Measurements from ENCODE around the gene CDH2.

The CDH2 gene

DNA sequence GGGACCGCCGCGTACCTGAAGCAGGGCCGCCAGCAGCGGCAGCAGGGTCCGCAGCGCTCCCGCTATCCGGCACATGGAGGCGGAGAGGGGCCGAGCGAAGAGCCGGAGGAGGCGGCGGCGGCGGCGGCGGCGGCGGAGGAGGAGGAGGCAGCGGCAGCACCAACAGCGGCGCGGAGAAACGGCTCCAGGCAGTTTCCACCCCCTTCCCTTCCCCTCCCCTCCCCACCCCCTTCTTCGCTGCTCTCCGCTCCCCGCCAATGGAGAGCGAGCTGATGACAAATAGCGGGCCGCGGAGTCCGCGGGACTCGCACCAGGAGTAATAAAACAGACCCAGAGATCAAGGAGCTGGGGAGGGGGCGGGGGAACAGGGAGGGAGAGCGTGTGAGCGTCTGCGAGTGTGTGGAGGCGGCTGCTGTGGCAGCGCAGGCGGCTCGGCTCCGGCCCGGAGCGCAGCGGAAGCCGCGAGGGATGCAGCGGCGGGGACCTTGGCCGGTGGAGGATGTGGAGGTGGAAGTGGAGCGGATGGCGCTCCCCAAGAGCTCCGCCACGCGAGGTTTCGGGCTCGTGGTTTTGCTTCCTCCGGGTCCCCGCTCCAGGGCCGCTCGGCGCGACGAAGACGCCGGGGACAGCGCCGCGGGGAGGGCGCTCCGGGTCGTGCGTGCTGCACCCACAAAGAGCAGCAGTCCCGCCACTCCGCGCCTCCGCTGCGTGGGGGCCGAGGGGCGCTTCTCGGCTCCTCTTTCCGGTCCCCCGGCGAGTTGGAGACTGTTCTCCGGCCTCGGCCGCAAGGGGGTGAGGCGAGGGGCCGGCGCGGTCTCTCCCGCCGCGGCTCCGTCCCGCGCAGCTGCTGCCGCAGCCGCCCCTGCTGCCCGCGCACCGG, at the start of gene CDH2:
Gene CDH2 (minus strand): TSS at position 183 of the 880 bp plus-strand sequence. CDS start 108 bp downstream, at position 75.
- DNase-seq, result no peak

DNA sequence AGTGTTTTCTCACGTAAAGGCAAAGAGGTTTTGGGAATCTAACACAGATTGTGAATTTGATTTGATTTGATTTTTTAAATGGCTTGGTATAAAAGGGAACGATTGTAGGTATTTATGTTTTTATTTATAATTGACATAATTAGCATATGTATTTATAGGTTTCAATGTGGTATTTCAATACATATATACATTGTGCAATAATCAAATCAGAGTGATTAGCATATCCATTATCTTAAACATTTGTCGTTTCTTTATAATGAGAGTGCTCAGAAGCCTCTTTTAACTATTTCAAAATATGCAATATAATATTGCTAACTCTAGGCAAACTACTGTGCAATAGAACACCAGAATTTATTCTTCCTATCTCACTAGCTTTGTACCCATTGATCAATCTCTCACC, 35.1 kb upstream of the CDH2 start:
- no peak for DNase-seq

DNA sequence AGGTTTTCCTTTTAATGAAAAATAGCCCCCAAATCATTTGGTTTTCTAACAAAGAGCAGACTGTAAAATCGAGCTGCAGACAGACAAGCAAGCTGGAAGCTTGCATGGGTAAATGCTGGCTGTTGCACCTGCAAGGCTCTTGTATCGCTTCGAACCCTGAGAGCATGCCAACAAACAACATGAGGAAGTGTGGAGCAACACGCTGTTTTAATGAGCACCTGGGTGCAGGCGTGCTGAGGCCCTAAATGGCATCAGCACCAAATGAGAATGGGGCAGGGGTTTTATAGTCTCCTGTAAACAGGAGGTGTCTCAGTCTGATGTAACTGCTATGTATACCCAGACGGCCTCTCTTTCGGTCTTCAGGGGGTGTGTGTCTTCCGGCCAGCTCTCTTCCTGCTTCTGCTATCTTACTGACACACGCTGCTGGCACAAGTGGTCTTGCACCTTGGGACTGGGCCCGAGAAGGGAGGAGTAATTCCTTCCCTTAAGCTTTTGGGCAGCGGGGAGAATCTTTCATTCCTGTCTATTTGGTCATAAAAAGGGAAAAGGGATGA, 31.9 kb upstream of the CDH2 start:
- DNase-seq, result no peak

DNA sequence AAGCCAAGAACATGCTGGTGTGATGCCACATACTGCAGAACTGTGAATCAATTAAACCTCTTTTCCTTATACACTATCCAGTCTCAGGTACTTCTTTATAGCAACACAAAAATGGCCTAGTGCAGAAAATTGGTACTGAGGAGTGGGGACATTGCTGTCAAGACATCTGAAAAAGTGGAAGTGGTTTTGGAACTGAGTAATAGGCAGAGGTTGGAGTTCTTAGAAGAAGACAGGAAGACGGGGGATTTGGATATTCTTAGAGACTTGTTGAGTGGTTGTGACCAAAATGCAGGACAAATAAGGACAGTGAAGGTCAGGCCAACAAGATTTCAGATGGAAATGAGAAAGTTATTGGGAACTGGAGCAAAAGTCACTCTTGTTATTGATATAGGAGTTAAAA, 31.3 kb upstream of the CDH2 start:
- no peak for DNase-seq

DNA sequence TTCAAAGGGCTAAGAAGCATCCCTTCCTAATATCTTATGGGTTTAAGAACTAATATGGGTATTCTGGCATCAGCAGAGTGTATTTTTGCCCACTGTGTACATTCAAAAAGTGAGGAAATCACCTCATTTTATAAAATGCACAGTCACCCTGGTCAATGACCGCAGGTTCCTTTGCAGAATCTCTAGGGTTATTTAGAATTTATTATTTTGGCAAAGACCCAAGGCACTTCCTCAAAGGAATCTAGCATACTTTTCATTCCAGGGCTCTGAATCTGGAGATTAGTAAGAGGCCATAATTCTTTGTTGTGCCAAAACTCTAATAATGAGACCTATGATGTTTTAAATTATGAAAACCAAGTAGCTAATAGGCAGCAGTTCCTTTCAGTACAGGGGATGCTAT, 27.2 kb upstream of the CDH2 start:
- DNase-seq, result no peak

DNA sequence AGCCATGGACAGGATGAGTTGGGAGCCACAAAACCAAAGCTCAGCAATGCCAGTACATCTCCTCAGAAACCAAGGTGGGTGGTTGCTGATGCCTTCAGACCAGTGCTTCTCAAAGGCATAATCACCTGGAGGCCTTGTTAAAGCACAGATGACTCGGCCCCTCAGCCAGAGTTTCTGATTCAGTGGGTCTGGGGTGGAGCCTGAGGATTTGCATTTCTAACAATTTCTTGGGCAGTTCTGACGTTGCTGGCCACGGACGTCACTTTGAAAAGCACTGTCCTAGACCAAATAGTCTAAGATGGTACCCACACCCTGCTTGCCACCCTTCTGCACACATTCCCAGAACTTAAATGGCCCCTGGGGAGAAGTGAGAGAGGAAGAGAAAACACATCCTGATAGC, 24.1 kb upstream of the CDH2 start:
- no peak for DNase-seq

DNA sequence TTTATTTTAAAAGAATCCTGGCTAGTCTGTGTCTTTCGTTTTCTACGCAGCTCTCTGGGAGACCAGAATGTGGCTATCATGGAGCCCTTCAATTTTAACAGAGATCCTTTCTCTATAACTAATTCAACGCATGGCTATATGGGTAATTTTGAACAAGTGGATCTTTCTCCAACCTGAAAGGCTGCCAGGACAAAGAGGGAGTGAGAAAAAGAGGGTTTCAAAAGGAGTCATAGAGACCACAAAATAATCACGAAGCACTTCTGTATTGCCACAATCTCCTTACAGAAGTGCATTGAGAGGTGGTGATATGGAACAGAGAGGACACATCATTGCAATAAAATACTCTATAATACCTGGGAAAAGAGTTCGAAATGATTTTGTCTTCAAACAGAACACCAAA, 21.7 kb upstream of the CDH2 start:
- DNase-seq, result no peak

DNA sequence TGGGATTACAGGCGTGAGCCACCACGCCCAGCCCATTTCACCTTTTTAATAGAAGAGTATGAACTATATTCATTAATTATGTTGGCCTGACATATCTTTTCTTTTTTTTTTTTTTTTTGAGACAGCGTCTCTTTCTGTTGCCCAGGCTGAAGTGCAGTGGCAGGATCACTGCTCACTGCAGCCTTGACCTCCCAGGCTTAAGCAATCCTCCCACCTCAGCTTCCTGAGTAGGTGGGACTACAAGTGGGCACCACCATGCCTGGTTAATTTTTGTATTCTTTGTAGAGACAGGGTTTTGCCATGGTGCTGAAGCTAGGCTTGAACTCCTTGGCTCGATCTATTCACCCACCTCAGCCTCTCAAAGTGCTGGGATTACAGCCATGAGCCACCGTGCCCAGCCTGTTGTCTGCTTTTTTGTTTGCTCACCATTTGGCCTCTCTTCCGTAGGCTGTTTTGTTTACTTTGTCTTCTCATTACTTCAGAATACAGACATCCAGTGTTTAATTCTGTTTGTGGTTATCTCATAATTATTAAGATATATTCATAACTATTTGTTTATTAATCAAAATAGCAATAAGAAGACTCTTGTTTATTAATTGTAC, 16.3 kb upstream of the CDH2 start:
- no peak for DNase-seq

DNA sequence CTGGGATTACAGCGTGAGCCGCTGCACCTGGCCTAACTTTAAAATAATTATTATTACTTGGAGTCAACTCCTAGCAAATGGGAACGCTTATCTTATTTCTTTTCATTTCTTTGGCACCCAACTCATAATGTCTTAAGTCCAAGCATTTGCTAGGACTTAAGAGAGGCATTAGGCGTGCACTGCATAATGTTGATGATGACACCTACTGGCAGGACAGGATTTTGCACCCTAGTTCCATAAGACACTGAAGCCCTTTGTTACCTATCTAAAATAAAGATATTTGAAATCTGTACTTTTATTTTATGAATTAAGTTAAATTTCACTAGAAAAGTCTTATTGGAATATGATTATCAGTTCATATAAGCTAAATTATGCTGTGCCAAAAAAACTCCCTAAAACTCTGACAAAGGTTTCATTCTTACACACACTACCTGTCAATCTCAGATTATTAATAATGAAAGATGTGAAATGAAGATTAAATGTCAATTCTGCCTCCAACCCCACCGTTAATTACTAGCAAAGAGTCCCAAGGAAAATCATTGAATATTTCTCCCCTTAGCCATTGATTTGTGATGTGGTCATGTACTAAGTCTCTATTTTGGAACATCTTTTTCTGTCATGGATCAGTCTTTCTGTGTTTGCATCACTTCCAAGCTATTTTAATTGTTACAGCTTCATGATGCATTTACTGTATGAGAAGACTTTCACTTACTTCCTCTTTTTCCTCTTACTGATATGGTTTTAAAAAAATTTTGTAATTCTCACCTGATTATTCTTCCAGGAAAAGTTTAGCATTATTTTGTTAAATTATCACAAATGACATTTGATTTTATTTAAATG, 12.7 kb upstream of the CDH2 start:
- peak; percentile 58 for DNase-seq

DNA sequence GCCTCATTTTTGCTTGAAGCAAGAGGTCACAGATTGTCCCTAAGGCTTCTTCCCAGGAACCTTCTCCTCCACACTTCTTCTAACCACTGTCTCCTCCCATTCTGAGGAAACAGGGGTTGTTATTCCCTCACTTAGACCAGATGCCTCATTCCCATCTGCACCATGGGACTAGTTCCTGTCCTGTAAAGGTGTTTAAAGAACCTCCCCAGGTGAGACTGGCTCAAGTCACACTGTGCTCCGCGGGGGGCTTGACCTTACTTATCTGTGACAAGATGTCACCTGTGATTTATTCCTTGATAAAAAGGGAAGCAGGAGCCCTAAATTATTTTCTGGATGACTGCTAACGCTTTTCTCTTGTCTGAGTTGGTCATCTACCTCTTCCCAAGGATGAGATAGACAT, 8.2 kb upstream of the CDH2 start:
- DNase-seq, result no peak

DNA sequence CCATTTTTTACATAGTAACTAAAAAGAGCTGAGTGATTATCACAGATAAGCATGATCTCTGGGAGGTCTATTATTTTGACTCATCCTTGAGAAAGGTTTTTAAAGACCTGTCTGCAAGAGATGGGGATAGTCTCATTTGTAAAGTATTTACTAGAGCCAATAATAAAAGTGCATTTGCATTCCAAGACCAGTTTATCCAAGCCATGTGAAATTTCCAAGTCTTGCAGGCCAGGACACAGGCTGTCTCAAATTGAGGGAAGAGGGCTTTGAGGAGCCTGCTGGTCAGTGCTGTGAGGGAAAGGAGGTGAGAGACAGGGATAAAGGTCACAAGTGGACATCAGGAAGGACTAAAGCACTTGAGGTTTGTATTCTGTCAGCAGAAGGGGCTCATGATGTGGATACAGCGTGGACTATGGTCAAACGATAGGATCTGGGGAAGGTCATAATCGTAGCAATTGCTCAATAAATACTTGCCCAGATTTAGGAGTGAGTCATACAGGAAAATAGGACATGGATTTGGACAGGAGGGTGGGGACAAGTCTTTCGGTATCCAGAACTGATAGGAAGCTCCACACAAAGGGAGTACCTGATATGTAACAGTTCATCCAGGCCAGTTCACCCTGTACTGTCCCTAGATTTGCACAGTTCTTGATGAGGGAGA, 6.6 kb upstream of the CDH2 start:
- DNase-seq, result no peak

DNA sequence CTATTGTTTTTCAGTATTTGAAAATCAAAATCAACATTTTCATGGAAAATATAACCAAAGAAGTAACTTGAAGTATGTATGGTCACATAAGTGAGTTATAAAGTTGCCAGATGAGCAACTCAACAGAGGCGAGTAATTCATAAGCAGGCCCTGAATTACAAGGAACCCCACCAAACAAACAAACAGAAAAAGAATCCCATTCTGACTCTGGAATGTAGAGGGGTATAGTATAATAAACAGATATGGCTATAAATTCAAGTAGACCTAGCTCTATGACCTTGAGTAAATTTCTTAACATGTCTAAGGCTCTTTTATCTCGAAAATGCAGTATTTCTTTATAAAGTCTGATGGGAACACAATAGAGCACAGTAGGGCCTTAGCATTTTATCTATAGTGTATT, 4.7 kb upstream of the CDH2 start:
- no peak for DNase-seq

DNA sequence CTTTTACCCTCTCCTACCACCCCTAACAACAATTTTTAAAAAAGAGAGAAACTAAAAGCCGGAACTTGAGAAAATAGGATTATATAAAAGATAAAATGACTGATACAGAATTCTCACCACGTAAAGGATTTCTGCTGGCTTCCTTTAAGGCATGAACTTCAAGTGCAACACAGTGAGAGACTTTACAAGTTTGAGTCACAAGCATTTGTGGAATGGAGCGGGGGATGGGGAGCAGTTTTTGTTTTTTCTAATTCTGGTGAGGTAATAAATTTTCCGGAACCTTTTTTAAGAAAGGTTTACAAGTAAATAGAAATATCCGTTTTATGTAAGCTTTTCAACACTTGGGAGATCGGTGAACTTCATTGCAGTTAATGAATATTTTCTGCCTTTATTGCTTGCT, 1.8 kb upstream of the CDH2 start:
- DNase-seq, result no peak

DNA sequence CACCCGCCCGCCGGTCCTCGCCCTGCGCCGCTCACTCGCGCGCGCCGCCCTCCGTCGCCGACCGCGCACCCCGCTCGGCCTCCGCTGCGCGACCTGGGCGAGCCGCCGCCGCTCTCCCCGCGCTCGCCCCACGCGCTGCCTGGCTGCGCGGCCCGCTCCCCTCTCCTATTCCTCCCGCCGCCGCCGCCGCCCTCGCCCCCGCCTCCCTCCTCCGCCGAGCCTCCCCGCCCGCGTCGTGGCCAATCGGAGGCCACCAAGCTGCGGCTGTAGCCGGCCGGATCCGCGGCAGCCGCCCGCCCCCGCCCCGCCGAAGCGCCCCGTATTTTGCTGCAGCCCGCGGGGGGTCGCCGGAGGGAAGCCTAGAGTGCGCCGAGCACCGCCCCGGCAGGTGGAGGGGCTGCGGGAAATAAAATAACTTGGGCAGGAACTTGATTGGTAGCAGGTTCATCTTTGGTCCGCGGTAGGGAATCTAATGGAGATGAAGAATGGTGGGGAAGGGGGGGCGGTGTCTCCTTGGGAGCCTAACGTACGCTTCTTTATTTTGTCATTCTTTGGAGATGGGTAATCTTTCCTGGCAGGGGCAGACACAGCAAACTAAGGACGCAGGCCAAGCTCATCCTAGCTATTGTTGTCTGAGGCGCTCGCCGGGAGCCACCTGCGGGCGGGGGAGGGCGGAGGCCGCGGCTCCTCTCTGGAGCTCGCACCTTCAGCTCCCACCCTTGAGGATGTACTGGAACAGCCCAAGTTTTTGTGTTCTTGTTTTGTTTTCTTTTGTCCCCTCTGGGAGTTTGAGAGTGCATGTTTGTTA, 1.1 kb upstream of the CDH2 start:
- no peak for DNase-seq

DNA sequence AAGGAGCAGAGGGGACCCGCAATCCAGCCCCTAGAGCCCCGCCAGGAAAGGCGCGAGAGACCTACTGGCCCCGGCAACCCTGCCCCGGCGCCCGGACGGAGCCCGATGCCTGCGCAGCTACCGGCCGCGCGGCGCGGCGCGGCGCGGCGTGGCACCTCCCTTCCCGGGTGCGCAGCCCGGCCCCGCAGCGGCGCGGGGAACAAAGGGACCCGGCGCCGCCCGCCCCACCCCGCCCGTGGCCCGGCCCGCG, 307 bp downstream of the CDH2 start:
- DNase-seq, result no peak

DNA sequence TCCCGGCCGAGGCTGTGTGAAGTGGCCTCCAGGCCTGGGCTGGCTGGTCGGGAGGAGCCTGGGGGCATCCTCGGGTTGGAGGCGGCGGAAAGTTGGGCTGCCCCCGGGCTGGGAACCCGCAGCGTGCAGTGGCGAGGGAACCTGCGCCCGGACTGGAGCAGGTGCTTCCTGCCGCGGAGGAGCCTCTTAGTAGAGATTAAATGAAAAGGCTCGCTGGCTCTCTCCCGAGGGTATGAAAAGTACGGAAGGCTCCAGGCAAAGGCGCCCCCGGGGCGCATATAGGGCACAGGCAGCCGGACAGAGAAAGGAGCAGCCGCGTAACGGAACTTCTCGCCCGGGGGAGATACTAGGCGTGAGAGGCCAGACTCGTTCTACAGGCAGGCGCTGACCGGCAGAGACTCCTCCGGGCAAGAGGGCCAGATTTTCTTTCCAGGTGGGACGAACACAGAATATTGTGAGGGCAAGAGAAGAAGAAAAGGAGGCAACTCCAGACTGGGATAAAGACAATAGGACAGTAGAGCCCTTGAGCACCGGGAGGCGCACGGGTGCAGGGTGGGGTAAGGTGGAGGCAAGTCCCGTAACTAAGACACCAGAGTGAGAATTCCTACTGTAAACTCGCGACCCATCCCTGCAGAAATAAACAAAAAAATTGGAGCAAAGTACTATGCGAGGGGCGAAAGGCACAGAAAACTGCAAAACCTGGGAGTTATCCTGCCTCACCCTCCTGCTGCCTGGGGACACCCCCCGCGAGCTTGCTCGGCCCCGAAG, 816 bp downstream of the CDH2 start:
- DNase-seq, result no peak

DNA sequence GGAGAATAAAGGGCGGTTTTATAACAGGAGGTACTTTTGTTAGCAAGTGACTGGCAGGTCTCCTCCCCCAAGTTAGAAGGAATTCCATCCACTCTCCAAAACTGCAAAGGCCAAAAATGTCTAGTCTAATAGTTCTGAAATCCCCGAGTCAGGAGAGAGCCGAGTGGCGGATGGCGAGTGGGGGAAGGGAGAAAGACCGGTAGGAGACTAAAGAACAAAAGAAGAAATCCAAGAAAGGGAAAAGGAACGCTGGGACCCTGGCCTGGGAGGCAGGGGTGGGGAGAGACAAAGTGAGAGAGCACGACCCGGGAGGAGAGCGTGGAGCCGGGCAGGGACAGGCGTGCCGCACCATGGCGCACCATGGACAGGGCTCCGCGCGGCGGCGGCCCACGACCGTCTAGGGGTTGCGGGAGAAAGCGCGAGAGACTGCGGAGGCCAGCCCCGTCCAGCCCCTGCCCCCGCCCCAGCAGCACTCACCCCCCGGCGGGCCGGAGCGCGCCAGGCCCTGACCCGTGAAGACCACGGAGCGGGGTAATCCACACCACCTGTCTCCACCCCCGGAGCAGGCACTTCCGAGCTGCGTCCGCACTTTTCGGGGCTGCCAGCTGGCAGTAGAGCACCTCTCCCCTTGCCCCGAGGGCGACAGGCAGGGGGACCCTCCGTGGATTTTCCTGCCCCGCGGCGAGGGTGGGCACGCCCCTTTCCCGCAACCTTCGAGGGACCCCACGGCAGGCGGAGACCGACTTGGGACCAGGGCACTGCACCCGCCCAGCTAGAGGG, 1.6 kb downstream of the CDH2 start:
- no peak for DNase-seq

DNA sequence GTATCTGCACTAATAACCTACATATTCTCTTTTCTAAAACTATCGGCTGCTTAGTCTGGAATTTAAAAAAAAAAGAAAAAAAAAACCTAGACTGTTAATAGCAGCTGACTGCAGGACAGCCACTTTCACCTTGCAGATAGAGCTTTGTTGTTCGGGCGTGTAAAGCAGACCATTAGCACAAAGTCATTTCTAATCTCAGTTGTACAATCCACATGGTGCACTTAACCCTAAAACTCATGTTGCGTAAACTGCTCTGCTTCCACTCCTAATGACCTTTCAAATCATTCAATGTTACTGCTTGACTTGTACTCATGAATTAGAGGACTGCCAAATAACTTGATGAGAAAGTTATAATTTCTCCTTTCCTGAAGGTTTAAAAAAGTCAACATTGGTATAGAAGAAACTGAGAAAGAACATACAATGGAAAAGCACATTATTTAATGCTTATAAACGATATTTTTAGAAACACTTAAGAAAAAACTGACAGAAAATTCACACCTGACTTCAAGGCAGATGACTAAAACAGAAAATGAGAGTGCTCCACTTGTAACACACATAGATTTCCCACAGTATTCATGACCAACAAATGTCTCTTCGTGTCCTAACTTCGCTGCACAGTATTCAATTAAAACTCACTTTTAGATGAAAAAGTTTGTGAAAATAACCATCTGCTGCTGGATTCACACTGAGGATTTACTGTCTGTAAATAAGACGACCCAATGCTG, 2.6 kb downstream of the CDH2 start:
- DNase-seq, result no peak

DNA sequence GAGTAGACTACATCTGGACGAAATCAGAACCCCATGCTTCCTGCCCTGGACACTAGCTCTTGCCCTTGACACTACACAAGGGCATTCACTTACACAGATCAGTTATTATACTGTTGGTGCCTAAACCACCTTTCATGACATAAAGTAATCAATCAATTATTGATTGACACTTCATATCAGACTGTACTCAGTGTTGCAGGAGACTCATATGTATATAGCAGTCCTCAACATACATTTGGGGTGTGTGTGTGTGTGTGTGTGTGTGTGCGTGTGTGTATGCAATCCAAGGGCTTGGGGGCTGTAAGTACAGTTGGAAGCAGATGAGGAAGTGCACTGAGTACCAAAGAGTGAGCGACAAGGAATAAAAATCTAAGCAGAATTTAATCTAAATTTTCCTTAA, 5.1 kb downstream of the CDH2 start:
- DNase-seq, result no peak

DNA sequence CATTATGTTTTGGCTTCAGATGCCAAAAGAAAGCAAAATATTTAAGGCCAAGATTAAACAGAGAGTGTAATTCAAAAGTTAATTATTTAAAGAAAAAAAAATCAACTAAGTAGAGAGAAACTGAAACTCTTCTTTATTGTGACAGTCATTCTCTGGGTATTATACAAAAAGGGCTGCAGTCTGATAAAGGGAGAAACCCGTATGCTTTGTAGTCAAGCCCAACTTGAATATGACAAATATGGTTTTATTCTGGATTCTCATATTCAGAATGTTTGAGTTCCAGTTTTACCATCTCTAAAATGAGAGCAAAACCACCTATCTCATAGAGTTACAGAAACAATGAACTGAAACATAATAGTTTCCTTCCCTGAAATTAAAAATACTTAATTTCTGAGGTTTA, 8.2 kb downstream of the CDH2 start:
- DNase-seq, result no peak

Data from hematopoietic multipotent progenitor cell treated with erythropoietin and hydrocortisone succinate and interleukin-3 and kit ligand, for 8 days (in vitro differentiated cells).